Astrocyte (in vitro differentiated cells and primary cell): ENCODE measurements around the gene PRAMEF20.
"Not testable (repeated sequence)": the region's sequence is repeated elsewhere in the genome, so short reads cannot be mapped to it uniquely, and the experiment has no call there.

ENCODE experiments used
- CTCF ChIP-seq: IDR thresholded peaks from 2 replicates; pipeline ENCODE4 v1.5.1; 2011; ENCODE audit warnings: low read depth, mild to moderate bottlenecking, inconsistent platforms, low read length, moderate library complexity; ENCODE audit not compliant: insufficient read depth
- EZH2 ChIP-seq: IDR thresholded peaks from 2 replicates; pipeline ENCODE4 v1.6.1; 2012; ENCODE audit warnings: mild to moderate bottlenecking, low read length, inconsistent platforms; ENCODE audit not compliant: insufficient read depth

DNA sequence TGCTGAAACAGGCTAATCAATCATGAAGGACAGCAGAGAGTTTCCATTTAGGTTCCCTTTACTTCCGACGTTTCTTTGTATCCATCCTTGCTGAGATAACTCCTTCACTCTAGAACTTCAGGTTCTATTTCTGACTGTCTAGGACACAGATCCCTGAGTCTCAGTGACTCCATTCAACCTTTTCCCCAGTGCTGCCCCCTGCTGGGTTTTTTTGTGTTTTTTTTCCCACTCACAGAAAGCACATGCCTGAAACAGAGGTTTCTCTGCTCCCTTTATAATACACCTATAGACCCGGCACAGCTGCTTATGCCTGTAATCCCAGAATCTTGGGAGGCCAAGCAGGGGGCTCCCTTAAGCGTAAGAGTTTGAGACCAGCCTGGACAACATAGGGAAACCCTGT, 41.7 kb upstream of the PRAMEF20 start:
- not testable (repeated sequence) for TF ChIP-seq EZH2, CTCF
